Endothelial cell of umbilical vein (primary cell): ENCODE measurements around the gene PRRC2C. TPM values are rescaled to one million over a fixed set of nuclear protein-coding genes. Genes with fewer than 3 reads are reported as not detected.

Source experiments
- BruUV-seq: library from RNA; stranded (reverse); fragments of 400-500 nt; replicated peaks from 2 replicates; lab custom pipeline; 2021; lab: Mats Ljungman, UMichigan
- CTCF ChIA-PET: fragments of 300-600, 350-600 bp; sonication (Branson Sonifier 250); formaldehyde crosslinking; loops from one replicate; lab custom pipeline; 2021; ENCODE audit warnings: antibody characterized with exemption, inconsistent platforms; lab: Charles Lee
- POLR2A ChIA-PET: fragments of 300-600, 350-600 bp; sonication (Branson Sonifier 250); formaldehyde crosslinking; loops from one replicate; lab custom pipeline; 2021; ENCODE audit warnings: antibody characterized with exemption, inconsistent platforms; lab: Charles Lee
- DNase-seq: peaks from one replicate; pipeline ENCODE4 v3.0.0-alpha.2; 2011; ENCODE audit warnings: low read depth, low spot score
- FAIRE-seq: peaks from 2 replicates; lab custom pipeline; 2011; peaks lifted over from hg19 to GRCh38; lab: Jason Lieb, UNC
- H2AFZ ChIP-seq: 2 replicates; pipeline ENCODE4 v1.6.0; 2012; ENCODE audit warnings: low read depth, low read length, control low read depth, inconsistent platforms
- H3K27ac ChIP-seq: 2 replicates; pipeline ENCODE4 v1.5.1; 2011; ENCODE audit warnings: low read depth, mild to moderate bottlenecking, control low read depth, low read length, moderate library complexity; ENCODE audit not compliant: insufficient read depth
- H3K27me3 ChIP-seq, 2 experiments: 2 replicates each; pipeline versions ENCODE4 v1.6.0 to v1.6.1; 2011; ENCODE audit warnings: low read length in 2 of 2, mixed read lengths in 1 of 2; ENCODE audit not compliant: control insufficient read depth in 2 of 2, insufficient read depth in 2 of 2
- H3K36me3 ChIP-seq, 2 experiments: 2 replicates in 1 of 2; 3 replicates in 1 of 2; pipeline ENCODE4 v1.5.1; 2011; ENCODE audit warnings: low read length in 2 of 2, mild to moderate bottlenecking in 1 of 2, moderate library complexity in 1 of 2; ENCODE audit not compliant: control insufficient read depth in 2 of 2, insufficient read depth in 2 of 2; ENCODE audit errors: extremely low read depth in 1 of 2
- H3K4me1 ChIP-seq: 3 replicates; pipeline ENCODE4 v1.5.1; 2011; ENCODE audit warnings: mild to moderate bottlenecking, low read length; ENCODE audit not compliant: control insufficient read depth, insufficient read depth; ENCODE audit errors: extremely low read depth
- H3K4me2 ChIP-seq: 2 replicates; pipeline ENCODE4 v1.6.1; 2011; ENCODE audit warnings: low read length, control low read depth, mixed read lengths; ENCODE audit not compliant: insufficient read depth
- H3K4me3 ChIP-seq, 3 experiments: fragments of 200-600 bp in 1 of 3; sonication (generic), shearing (Covaris generic) in 1 of 3; replicated peaks in 1 of 3; 2 replicates each; pipeline ENCODE4 v1.5.1; 2011 to 2016; ENCODE audit warnings: control low read depth in 3 of 3, low read length in 3 of 3, mild to moderate bottlenecking in 2 of 3, inconsistent platforms in 1 of 3, low read depth in 1 of 3, moderate library complexity in 1 of 3; ENCODE audit not compliant: insufficient read depth in 1 of 3
- H3K79me2 ChIP-seq: 2 replicates; pipeline ENCODE4 v1.6.0; 2012; ENCODE audit warnings: low read length, inconsistent platforms; ENCODE audit not compliant: control insufficient read depth, insufficient read depth
- H3K9ac ChIP-seq: replicated peaks from 2 replicates; pipeline ENCODE3; 2011; ENCODE audit warnings: low read length, control low read depth; ENCODE audit not compliant: insufficient read depth; ENCODE audit errors: extremely low read depth
- H3K9me1 ChIP-seq: replicated peaks from 3 replicates; pipeline ENCODE4 v1.6.0; 2011; ENCODE audit warnings: mild to moderate bottlenecking, low read length; ENCODE audit not compliant: control insufficient read depth, insufficient read depth; ENCODE audit errors: extremely low read depth
- H3K9me3 ChIP-seq: replicated peaks from 2 replicates; pipeline ENCODE4 v1.5.1; 2012; ENCODE audit warnings: low read length, inconsistent platforms; ENCODE audit not compliant: control insufficient read depth, insufficient read depth
- H4K20me1 ChIP-seq: replicated peaks from 2 replicates; pipeline ENCODE3; 2011; ENCODE audit warnings: mild to moderate bottlenecking, low read length; ENCODE audit not compliant: control insufficient read depth, insufficient read depth; ENCODE audit errors: extremely low read depth
- EZH2 ChIP-seq: IDR thresholded peaks from 2 replicates; pipeline ENCODE4 v1.6.1; 2012; ENCODE audit warnings: borderline replicate concordance, low read depth, mild to moderate bottlenecking, moderate library complexity, low read length, inconsistent platforms; ENCODE audit not compliant: severe bottlenecking
- FOS ChIP-seq: IDR thresholded peaks from 2 replicates; pipeline ENCODE4 v1.6.1; 2011; ENCODE audit warnings: mild to moderate bottlenecking, low read length, moderate library complexity, borderline replicate concordance; ENCODE audit not compliant: insufficient read depth
- GATA2 ChIP-seq: IDR thresholded peaks from 2 replicates; pipeline ENCODE4 v1.7.0; 2011; ENCODE audit warnings: low read depth, mild to moderate bottlenecking, moderate library complexity, mixed read lengths, low read length; ENCODE audit not compliant: insufficient read length, insufficient read depth
- JUN ChIP-seq: IDR thresholded peaks from 2 replicates; pipeline ENCODE4 v1.6.1; 2011; ENCODE audit warnings: borderline replicate concordance, low read depth; ENCODE audit not compliant: insufficient read length, insufficient read depth
- MYC ChIP-seq: IDR thresholded peaks from one replicate; pipeline ENCODE4 v1.6.1; 2011; ENCODE audit warnings: mild to moderate bottlenecking, low read depth, low read length
- POLR2A ChIP-seq: IDR thresholded peaks from 2 replicates; pipeline ENCODE4 v1.6.1; 2012; ENCODE audit warnings: low read depth, mild to moderate bottlenecking, control low read depth, low read length
- POLR2AphosphoS5 ChIP-seq: IDR thresholded peaks from 2 replicates; pipeline ENCODE4 v1.6.1; 2012; ENCODE audit warnings: low read depth, mild to moderate bottlenecking, control low read depth, low read length, moderate library complexity; ENCODE audit not compliant: insufficient read depth
- dilution Hi-C: fragments of 300-500 bp; cut with MboI; formaldehyde crosslinking; loops from one replicate; pipeline ENCODE4 v1.15.0; 2019; ENCODE audit warnings: low sequenced_read_pairs; ENCODE audit not compliant: extremely low pct_ligation_motif_present
- intact Hi-C: fragments of 100-400 bp; cut with micrococcal nuclease; formaldehyde crosslinking; loops from one replicate; pipeline ENCODE4 v1.10.0; 2022
- polyA plus RNA-seq, 4 experiments: library from polyadenylated mRNA; depleted of rRNA in 3 of 4; stranded (reverse) in 3 of 4; unstranded in 1 of 4; fragments of >200 nt; gene quantifications; 2 replicates each; pipeline versions ENCODE4 v1.2.1 to v1.2.3, GENCODE V29; 2011 to 2012; ENCODE audit warnings: missing spikeins in 1 of 4
- total RNA-seq: library from RNA; stranded (reverse); gene quantifications from 2 replicates; pipeline ENCODE4 v1.2.3, GENCODE V29; 2021
- TF ChIP-seq, protein P1 (sequence below), 2 donors: IDR thresholded peaks; 1 replicate in 1 of 2; 2 replicates in 1 of 2; pipeline ENCODE4 v1.5.1; 2011; ENCODE audit warnings: low read length in 2 of 2, mild to moderate bottlenecking in 2 of 2, moderate library complexity in 2 of 2, control low read depth in 1 of 2, inconsistent platforms in 1 of 2, low read depth in 1 of 2; ENCODE audit not compliant: insufficient read depth in 1 of 2; ENCODE audit errors: extremely low read depth in 1 of 2
- TF ChIP-seq, protein P2 (sequence below): IDR thresholded peaks from 2 replicates; pipeline ENCODE4 v1.6.1; 2011; ENCODE audit not compliant: insufficient read depth, insufficient read length

PRRC2C gene
- total and polyA plus RNA-seq, 2 donors (not counting 3 experiments of a cell fraction or from before 2014, with no cell fraction given) = 65.7 to 199 TPM

DNA sequence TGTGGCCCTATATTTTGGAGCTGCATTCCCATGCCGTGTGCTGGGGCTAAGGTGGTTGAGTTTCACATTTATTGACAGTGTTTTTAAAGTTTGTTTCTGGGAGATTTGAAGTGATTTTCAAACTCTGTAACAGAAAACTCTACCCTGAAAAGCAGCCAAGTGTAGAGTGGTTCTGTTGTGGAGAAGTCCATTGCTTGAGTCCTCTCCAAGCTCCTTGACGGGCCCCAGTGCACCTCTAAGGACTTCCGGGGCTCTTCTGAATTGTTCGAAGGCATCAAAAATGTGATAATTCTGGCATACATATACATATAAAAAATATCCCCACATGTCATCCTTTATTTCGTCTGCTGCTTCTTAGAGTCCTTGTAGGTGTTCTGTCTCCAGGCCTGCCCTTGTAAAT lies 141.7 kb downstream of the PRRC2C start:
- Histone ChIP-seq H3K79me2 (no peaks in the 10 kb centered on the region), H3K9me3 (no peaks in the 10 kb centered on the region), H3K9ac (no peak overlapping the region), H4K20me1 (no peaks in the 10 kb centered on the region), H3K27me3 (peaks cover 4 to 5% of the 10 kb centered on the region in 2 experiments), H2AFZ (no peak overlapping the region), H3K27ac (no peak overlapping the region), H3K4me2 (no peak overlapping the region), H3K4me3 (no peak overlapping the region), H3K9me1 (no peaks in the 10 kb centered on the region), H3K4me1 (no peaks in the 10 kb centered on the region), H3K36me3 (no peaks in the 10 kb centered on the region)
- no TSS peak for BruUV-seq
- intact Hi-C loops (no loop called here), dilution Hi-C loops (loop anchor here (25.0 kb wide), 1 partner anchor 360 kb away; no protein-coding TSS in a partner anchor)
- DNase-seq = no peak
- FAIRE-seq = no peak
- ChIA-PET POLR2A (no interaction called here), CTCF (no interaction called here)
- TF ChIP-seq EZH2 (no peak), JUN (no peak), GATA2 (no peak), MYC (no peak)

DNA sequence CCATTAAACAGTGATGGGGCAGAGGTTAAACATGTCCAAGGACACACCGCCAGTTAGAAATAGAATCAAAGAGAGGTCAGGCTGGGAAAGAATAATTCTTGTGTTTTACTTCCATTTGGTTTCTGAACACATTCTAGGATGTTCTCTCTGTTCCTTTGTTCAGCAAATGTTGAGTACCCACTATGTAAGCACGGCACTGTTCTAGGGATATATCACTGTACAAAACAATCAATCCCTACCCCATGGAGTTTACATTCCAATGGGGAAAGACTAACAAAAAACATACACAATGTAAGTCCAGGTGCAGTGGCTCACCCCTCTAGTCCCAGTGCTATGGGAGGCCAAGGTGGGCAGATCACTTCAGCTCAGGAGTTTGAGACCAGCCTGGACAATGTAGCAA lies 142.9 kb downstream of the PRRC2C start:
- intact Hi-C loops = no loop called here
- dilution Hi-C loops = loop anchor here (25.0 kb wide), 1 partner anchor 359 kb away; no protein-coding TSS in a partner anchor
- Histone ChIP-seq H3K4me2 (no peak overlapping the region), H2AFZ (no peak overlapping the region), H3K79me2 (no peaks in the 10 kb centered on the region), H3K4me3 (no peak overlapping the region), H4K20me1 (no peaks in the 10 kb centered on the region), H3K36me3 (no peaks in the 10 kb centered on the region), H3K9me1 (no peaks in the 10 kb centered on the region), H3K27me3 (peaks cover 4 to 5% of the 10 kb centered on the region in 2 experiments), H3K4me1 (no peaks in the 10 kb centered on the region), H3K27ac (no peak overlapping the region), H3K9ac (no peak overlapping the region), H3K9me3 (no peaks in the 10 kb centered on the region)
- no peak for FAIRE-seq
- no TSS peak for BruUV-seq
- CTCF ChIA-PET = no interaction called here
- DNase-seq = no peak
- TF ChIP-seq MYC = no peak
- TF ChIP-seq FOS = no peak
- TF ChIP-seq, protein P1, sequence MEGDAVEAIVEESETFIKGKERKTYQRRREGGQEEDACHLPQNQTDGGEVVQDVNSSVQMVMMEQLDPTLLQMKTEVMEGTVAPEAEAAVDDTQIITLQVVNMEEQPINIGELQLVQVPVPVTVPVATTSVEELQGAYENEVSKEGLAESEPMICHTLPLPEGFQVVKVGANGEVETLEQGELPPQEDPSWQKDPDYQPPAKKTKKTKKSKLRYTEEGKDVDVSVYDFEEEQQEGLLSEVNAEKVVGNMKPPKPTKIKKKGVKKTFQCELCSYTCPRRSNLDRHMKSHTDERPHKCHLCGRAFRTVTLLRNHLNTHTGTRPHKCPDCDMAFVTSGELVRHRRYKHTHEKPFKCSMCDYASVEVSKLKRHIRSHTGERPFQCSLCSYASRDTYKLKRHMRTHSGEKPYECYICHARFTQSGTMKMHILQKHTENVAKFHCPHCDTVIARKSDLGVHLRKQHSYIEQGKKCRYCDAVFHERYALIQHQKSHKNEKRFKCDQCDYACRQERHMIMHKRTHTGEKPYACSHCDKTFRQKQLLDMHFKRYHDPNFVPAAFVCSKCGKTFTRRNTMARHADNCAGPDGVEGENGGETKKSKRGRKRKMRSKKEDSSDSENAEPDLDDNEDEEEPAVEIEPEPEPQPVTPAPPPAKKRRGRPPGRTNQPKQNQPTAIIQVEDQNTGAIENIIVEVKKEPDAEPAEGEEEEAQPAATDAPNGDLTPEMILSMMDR (IDR thresholded peaks at IDR 0.05; ENCODE audit: extremely low read depth in 1 of 2, insufficient read depth in 1 of 2, low read depth in 1 of 2, low read length in 2 of 2) = no peak
- TF ChIP-seq, protein P2, sequence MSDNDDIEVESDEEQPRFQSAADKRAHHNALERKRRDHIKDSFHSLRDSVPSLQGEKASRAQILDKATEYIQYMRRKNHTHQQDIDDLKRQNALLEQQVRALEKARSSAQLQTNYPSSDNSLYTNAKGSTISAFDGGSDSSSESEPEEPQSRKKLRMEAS = no peak
- no peak for TF ChIP-seq POLR2AphosphoS5
- TF ChIP-seq EZH2 = no peak
- TF ChIP-seq POLR2A = no peak
- no peak for TF ChIP-seq GATA2
- no peak for TF ChIP-seq JUN
- POLR2A ChIA-PET = no interaction called here
